Activated CD8-positive, alpha-beta memory T cell treated with anti-CD3 and anti-CD28 coated beads for 48 hours (primary cell): ENCODE measurements around the gene YES1.
"Not testable (repeated sequence)": the region's sequence is repeated elsewhere in the genome, so short reads cannot be mapped to it uniquely, and the experiment has no call there.

Experiments used
- DNase-seq, 3 experiments: peaks; one replicate each; pipeline ENCODE4 v3.0.0-alpha.2; 2020; ENCODE audit warnings: low read depth in 2 of 3, low spot score in 2 of 3

The YES1 gene

GRCh38 chr18:785242-785641 is 26.8 kb downstream of the YES1 start:
- no peak for DNase-seq

GRCh38 chr18:784470-785172 is 27.4 kb downstream of the YES1 start:
- no peak for DNase-seq

DNA sequence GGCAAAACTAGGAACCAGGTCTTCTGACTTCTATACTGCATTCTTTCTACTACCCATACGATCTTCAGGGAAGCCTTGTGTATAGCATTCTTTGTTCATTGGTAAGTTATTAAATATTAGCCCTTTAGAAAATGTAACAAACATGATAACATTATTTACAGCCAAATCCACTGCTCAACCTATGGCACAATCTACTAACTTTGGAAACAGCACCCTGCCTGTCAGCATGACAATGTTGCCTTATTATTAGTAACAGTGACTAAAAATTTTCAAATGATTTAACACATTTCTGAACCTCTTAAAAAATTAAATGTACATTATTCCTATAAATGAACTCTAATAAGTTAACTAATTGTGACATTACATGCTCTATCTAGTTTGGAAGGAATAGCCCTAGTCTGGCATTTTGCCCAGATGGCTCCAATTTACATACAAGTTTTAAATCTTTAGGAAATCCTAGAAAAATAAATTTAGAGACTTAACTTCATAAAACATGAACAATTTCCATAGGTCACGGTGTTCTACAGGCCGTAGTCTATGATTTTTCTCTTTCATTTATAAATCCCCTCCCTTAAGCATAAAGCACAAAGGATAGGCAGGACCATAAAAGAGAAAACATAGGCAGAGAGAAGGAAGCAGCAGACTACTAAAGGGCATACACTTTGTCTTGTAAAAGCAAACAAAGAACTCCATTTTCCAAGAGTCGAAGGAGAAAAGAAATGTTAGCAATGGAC is 33.7 kb downstream of the YES1 start:
- DNase-seq: no peak

- no peak for DNase-seq
Observed at GRCh38 chr18:777021-777420, 35.0 kb downstream of the YES1 start.

GRCh38 chr18:776044-776443 is 36.0 kb downstream of the YES1 start:
- not testable (repeated sequence) for DNase-seq

DNA sequence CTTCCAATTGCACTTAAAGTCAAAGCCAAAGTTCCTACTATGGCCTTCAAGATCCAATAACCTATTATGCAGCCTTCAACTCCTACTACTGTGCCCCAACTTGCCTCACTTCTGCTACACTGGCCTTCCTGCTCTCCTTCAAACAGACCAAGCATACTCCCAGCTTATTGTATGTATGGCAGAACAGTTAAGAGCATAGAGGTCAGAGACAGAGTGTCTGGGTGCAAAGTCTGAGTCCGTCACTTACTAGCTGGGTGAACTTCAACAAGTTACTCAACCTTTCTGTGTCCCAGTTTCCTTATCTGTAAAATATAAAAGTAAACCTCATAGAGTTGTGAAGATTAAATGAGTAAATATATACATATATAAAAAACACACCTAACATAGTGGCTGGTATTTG is 37.2 kb downstream of the YES1 start:
- no peak for DNase-seq

- no peak for DNase-seq
Observed at GRCh38 chr18:773980-774624, 37.9 kb downstream of the YES1 start.

GRCh38 chr18:770583-770961 is 41.5 kb downstream of the YES1 start:
- DNase-seq: no peak

DNA sequence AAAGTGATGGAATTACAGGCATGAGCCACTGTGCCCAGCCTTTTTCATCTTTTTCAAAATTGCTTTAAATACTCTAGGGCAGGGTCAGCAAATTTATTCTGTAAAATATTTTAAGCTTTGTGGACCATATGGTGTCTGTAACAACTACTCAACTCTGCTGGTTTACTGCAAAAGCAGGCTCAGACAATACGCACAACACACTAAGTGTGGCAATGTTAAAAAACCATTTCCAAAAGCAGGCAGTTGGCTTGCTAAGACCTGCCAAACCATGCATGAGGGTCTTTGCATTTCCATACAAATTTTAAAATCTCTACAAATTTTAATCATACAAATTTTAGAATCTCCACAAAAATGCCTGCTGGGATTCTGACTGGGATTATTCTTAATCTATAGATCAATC is 44.1 kb downstream of the YES1 start:
- DNase-seq: no peak

DNA sequence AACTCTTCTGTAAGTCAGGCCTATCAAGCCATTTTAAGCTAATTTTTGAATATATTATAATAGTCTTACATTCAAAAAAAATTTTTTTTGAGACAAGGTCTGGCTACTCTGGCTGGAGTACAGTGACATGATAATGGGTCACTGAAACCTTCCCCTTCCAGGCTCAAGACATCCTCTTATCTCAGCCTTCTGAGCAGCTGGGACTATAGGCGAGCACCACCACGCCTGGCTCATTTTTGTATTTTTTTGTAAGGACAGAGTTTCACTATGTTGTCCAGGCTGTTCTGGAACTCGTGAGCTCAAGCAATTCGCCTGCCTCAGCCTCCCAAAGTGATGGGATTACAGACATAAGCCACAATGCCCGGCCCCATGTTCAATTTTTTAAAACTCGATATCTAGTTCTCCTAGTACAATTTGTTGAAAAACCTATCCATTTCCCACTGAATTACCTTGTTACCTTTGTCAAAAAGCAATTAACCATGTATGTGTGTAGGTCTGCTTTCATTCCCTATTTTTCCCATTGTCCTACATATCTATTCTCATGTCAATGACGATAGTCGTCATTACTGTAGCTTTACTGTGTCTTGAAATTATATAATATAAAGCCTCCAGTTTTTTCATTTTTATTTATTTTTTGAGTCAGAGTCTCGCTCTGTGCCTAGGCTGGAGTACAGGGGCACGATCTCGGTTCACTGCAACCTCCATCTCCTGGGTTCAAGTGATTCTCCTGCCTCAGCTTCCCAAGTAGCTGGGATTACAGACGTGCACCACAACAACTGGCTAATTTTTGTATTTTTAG is 44.8 kb downstream of the YES1 start:
- DNase-seq: no peak

GRCh38 chr18:766550-766860 is 45.5 kb downstream of the YES1 start:
- no peak for DNase-seq

- no peak for DNase-seq
Observed at GRCh38 chr18:765764-766549, 46.1 kb downstream of the YES1 start.

DNA sequence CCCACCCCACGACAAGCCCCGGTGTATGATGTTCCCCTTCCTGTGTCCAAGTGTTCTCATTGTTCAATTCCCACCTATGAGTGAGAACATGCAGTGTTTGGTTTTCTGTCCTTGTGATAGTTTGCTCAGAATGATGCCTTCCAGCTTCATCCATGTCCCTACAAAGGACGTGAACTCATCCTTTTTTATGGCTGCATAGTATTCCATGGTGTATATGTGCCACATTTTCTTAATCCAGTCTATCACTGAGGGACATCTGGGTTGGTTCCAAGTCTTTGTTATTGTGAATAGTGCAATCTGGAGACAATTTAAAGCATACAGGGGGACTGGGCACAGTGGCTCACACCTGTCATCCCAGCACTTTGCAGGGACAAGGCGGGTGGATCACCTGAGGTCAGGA is 52.2 kb downstream of the YES1 start:
- DNase-seq: not testable (repeated sequence)

GRCh38 chr18:755506-755905 is 56.5 kb downstream of the YES1 start:
- DNase-seq: no peak

GRCh38 chr18:754656-755055 is 57.4 kb downstream of the YES1 start:
- DNase-seq: no peak

GRCh38 chr18:750456-750855 is 61.6 kb downstream of the YES1 start:
- DNase-seq: no peak

DNA sequence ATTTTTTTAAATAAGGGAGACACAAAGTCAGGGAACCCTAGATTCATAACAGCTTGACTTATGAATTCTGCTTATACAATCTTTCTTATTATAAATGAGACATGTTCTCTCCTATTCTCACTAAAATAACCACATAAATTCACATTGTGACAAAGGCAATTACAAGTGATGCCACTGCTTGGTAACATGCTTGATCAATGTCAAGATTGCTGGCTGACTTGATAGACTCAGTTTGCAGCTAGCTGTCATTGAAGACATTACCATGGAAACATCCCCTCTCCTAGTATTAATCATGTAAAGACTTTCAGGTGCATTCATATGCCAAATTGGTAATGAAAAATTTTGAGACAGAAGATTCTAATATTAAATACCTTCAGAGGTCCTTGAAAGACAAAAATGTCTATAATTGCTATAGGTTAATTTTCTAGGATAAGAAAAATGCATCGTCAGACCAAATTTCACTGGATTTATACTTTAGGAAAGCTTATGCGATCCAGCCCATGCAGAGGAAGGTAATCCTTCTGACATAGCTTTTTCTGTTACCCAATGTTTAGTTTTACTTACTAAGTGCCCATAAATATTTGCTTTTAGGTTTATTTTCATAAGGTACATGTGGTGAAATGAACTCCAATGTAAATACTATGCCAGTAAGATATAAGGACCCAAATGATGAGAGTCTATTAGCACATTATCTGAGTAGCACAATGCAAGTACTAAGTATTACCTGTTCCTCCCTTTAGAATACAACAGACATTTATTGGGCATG is 67.0 kb downstream of the YES1 start:
- DNase-seq: no peak

GRCh38 chr18:741931-742512 is 70.0 kb downstream of the YES1 start:
- DNase-seq: no peak

DNA sequence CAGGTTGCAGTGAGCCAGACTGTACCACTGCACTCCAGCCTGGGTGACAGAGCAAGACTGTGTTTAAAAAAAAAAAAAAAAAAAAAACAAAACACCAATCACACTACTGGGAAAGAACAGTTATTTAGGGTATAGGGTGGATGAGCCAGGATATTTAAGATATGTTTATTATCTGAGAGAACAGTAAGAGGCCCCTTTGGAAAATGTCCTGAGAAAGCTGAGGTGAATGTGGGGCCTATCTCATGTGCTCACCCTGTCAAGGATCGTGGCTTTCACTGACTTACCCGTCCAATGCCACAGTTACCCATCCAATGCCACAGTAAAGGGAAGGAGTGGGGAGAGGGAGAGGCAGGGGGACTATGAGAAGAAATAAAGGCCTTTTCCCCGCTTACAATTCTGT is 79.7 kb downstream of the YES1 start:
- DNase-seq: no peak

GRCh38 chr18:731185-731584 is 80.9 kb downstream of the YES1 start:
- no peak for DNase-seq
